Mammary epithelial cell (primary cell): Measurements from ENCODE around the gene ALK.

Experiments
- EZH2 ChIP-seq: IDR thresholded peaks from 2 replicates; pipeline ENCODE4 v1.6.1; 2012; ENCODE audit warnings: low read length, inconsistent platforms, borderline replicate concordance
- TF ChIP-seq, protein P1 (sequence below), 2 donors: IDR thresholded peaks in 1 of 2; conservative IDR thresholded peaks in 1 of 2; 2 replicates each; pipeline ENCODE4 v1.5.1; 2011 to 2012; ENCODE audit warnings: inconsistent platforms in 2 of 2, low read length in 2 of 2, mild to moderate bottlenecking in 2 of 2, control low read depth in 1 of 2, low read depth in 1 of 2; ENCODE audit not compliant: insufficient read depth in 1 of 2; ENCODE audit errors: extremely low read depth in 1 of 2

DNA sequence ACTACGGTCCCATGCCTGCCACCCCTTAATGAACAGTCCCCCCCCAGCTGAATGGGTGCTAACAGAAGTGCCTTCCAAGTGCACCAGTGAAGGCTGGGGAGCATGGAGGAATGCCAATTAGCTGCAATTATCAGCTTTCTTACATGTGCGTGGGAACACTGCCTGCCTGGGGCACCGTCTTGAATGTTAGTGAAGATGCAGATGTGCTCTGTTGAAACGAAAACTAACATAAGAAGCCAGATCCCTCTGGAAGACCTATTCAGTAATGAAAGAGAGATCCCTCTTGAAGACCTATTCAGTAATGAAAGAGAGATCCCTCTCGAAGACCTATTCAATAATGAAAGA lies 651.6 kb downstream of the ALK start:
- TF ChIP-seq, protein P1, sequence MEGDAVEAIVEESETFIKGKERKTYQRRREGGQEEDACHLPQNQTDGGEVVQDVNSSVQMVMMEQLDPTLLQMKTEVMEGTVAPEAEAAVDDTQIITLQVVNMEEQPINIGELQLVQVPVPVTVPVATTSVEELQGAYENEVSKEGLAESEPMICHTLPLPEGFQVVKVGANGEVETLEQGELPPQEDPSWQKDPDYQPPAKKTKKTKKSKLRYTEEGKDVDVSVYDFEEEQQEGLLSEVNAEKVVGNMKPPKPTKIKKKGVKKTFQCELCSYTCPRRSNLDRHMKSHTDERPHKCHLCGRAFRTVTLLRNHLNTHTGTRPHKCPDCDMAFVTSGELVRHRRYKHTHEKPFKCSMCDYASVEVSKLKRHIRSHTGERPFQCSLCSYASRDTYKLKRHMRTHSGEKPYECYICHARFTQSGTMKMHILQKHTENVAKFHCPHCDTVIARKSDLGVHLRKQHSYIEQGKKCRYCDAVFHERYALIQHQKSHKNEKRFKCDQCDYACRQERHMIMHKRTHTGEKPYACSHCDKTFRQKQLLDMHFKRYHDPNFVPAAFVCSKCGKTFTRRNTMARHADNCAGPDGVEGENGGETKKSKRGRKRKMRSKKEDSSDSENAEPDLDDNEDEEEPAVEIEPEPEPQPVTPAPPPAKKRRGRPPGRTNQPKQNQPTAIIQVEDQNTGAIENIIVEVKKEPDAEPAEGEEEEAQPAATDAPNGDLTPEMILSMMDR (conservative IDR thresholded peaks at IDR 0.05 in 1 of 2, IDR thresholded peaks at IDR 0.05 in 1 of 2; ENCODE audit: extremely low read depth in 1 of 2, insufficient read depth in 1 of 2, low read depth in 1 of 2, low read length in 2 of 2), result no peak
- TF ChIP-seq EZH2, result no peak
